H7 (cell line): ENCODE measurements around the gene VPS72. TPM values are rescaled to one million over a fixed set of nuclear protein-coding genes. Genes with fewer than 3 reads are reported as not detected.
"Not testable (repeated sequence)": the region's sequence is repeated elsewhere in the genome, so short reads cannot be mapped to it uniquely, and the experiment has no call there.

ENCODE experiments used
- DNase-seq: peaks from one replicate; pipeline ENCODE4 v3.0.0; 2012
- H3K27me3 ChIP-seq: 2 replicates; pipeline ENCODE4 v1.6.0; 2011; ENCODE audit warnings: mild to moderate bottlenecking, low read length; ENCODE audit not compliant: control insufficient read depth, insufficient read depth
- H3K36me3 ChIP-seq: replicated peaks from 2 replicates; pipeline ENCODE4 v1.5.1; 2011; ENCODE audit warnings: low read length; ENCODE audit not compliant: control insufficient read depth, insufficient read depth
- H3K4me3 ChIP-seq: 2 replicates; pipeline ENCODE4 v1.5.1; 2011; ENCODE audit warnings: low read depth, mild to moderate bottlenecking, control low read depth, low read length, moderate library complexity; ENCODE audit not compliant: insufficient read depth
- total RNA-seq: library from RNA; depleted of rRNA; stranded (reverse); fragments of >200 nt; shearing (Covaris generic); gene quantifications from 2 replicates; pipeline ENCODE4 v1.2.3, GENCODE V29; 2014

VPS72 gene
- total RNA-seq, 1 experiment from 2014 or later = 180 TPM

GRCh38 chr1:151196292-151196800 is 6.3 kb upstream of the VPS72 start:
- no peaks in the 10 kb centered on the region for H3K27me3 ChIP-seq
- DNase-seq = peak; percentile 66
- no peaks in the 10 kb centered on the region for H3K36me3 ChIP-seq
- H3K4me3 ChIP-seq = no peak overlapping the region

GRCh38 chr1:151194894-151195594 is 5.0 kb upstream of the VPS72 start:
- H3K4me3 ChIP-seq, DNase-seq, H3K36me3 ChIP-seq, H3K27me3 ChIP-seq: not testable (repeated sequence)

DNA sequence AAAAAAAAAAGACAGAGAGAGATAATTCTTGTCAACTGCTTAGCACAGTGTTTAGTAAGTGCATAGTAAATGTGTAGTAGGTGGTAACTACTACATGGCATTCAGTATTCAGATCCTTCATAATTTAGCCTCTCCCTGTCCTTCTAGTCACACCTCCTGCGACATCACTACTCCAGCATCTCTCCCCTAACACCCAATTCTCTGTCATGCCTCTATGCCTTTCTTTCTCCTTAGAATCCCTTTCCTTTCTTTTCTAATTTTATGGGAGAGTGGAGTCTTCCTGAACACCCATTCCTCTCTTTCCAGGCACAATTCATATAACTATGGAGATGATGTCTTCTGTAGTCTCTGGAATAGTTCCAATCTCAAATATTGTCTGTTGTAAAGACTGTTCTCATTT is 3.9 kb upstream of the VPS72 start:
- Histone ChIP-seq H3K36me3 (no peaks in the 10 kb centered on the region), H3K27me3 (no peaks in the 10 kb centered on the region), H3K4me3 (no peak overlapping the region)
- no peak for DNase-seq

DNA sequence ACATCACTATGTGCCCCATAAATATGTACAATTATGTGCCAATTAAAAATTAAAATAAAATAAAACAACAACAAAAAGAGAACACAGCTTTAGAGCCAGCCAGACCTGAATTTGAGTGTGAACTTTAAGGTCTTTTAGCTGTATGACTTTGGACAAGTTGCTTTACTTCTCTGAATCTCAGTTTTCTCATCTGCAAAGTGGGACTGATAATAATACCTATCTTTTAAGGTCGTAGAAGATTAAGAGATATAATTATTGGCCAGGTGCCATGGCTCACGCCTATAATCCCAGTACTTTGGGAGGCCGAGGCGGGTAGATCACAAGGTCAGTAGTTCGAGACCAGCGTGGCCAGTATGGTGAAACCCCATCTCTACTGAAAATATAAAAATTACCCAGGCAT is 3.3 kb upstream of the VPS72 start:
- DNase-seq = no peak
- no peaks in the 10 kb centered on the region for H3K36me3 ChIP-seq
- no peaks in the 10 kb centered on the region for H3K27me3 ChIP-seq
- H3K4me3 ChIP-seq = no peak overlapping the region

DNA sequence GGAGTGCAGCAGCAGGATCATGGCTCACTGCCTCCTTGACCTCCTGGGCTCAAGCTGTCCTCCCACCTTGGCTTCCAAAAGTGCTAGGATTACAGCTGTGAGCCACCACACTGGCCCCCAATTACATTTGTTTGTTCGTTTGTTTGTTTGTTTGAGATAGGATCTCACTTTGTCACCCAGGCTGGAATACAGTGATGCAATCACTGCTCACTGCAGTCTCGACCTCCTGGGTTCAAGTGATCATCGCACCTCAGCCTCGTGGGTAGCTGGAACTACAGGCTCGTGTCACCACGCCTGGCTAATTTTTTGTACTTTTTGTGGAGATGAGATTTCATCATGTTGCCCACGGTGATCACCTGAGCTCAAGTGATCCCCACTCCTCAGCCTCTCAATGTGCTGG is 2.0 kb upstream of the VPS72 start:
- H3K4me3 ChIP-seq = no peak overlapping the region
- no peak for DNase-seq
- no peaks in the 10 kb centered on the region for H3K36me3 ChIP-seq
- H3K27me3 ChIP-seq = no peaks in the 10 kb centered on the region

DNA sequence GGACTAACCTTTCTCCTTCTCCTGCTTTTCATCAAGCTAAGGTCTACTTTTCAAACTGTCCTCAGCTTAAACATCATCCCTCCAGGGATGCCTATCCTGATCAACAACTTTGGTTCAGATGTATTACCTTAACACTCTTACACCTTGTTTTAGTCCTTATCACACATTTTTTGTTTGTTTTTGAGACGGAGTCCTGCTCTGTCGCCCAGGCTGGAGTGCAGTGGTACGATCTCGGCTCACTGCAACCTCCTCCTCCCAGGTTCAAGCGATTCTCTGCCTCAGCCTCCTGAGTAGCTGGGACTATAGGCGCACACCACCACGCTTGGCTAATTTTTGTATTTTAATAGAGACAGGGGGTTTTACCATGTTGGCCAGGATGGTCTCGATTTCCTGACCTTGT is 1.3 kb downstream of the VPS72 start:
- not testable (repeated sequence) for DNase-seq, H3K4me3 ChIP-seq, H3K27me3 ChIP-seq
- H3K36me3 ChIP-seq = peaks cover 12% of the 10 kb centered on the region

DNA sequence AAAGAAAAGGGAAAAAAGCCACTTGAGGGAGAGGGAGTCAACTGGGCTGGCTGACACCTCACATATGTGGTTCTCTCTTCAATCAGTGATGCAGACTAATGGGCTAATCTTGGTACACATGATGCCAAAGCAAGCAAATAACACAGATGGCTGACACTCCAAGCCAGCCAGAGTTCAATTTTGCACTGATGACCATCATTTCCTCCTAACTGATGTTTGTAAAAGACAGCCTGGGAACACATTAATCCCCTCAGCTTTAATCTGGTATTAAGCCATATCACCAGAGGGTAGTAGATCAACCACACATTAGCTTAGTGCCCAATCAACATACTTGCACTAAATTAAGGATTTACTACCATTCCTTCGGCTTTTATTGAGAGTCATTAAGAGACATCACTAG is 2.8 kb downstream of the VPS72 start:
- Histone ChIP-seq H3K4me3 (no peak overlapping the region), H3K27me3 (no peaks in the 10 kb centered on the region), H3K36me3 (peaks cover 17% of the 10 kb centered on the region)
- DNase-seq = no peak

DNA sequence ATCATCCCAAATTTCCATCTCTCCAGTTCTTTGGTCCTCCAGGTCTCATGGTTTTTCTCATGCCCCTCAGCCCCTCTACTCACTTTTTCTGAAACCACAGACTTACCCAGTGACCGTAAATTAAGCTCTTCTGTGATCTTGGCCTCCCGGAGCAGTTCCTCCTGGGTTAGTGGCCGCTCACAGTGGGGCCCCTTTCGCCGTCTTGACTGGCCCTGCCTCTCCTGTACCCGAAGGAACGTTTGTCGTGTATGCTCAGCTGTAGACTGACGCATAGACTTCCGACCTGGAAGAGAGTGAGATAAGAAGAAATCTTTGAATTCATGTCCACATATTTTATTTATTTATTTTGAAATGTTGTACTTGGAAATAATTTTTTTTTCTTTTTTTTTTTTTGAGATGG is 5.8 kb downstream of the VPS72 start:
- no peak overlapping the region for H3K4me3 ChIP-seq
- no peaks in the 10 kb centered on the region for H3K27me3 ChIP-seq
- DNase-seq = no peak
- H3K36me3 ChIP-seq = peaks cover 26% of the 10 kb centered on the region

DNA sequence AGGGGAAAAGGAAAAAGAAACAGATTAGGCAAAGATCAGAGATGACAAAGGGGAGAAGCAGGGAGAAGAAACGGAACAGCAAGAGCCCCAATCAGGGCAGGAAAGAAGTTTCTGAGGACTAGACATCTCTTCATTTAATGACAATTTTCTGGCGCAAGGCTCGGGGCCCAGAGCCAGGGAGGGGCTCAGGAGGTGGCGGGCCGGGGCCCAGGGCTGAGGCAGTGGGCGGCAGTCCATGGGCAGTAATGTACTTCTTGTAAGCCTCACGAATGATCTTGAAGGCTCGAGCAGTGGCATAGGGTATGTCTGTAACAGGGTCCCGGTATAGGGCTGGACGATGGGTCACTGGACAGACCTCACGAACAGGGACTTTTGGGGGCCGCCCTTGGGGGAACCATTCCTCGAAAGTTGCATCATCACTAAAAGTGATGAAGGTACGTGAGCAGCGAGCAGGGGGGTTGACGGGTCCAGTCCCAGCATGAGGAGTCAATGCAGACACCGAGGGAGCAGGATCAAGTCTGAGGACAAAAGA is 13.4 kb downstream of the VPS72 start:
- Histone ChIP-seq H3K27me3 (no peaks in the 10 kb centered on the region), H3K4me3 (no peak overlapping the region), H3K36me3 (peaks cover 17% of the 10 kb centered on the region)
- DNase-seq = no peak

DNA sequence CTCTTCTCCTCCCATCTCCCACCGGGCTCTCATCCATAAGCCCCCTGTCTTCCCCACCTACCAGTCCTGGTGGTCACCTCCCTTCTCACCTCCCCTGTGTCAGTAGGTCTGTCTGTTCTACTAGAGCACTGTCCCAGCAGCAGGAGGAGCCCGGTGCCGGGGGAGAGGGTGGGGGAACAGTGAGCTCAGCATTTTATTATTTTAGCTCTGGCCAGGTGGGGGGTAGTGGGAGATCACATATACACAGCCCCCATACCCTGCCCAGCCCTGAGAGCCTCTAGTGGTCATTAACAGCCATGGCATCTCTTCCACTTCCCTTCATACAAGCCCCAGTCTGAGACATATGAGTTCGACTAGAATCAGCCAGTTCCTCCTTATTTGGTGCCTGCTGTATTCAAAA is 14.1 kb downstream of the VPS72 start, which contains the start of gene TMOD4:
Gene TMOD4 (minus strand): TSS at position 119 of the 400 bp plus-strand sequence. CDS start 1,106 bp downstream, outside the sequence.
- H3K36me3 ChIP-seq = peaks cover 14% of the 10 kb centered on the region
- peak; percentile 79 for DNase-seq
- no peaks in the 10 kb centered on the region for H3K27me3 ChIP-seq
- no peak within 1 kb of the TSS for H3K4me3 ChIP-seq

DNA sequence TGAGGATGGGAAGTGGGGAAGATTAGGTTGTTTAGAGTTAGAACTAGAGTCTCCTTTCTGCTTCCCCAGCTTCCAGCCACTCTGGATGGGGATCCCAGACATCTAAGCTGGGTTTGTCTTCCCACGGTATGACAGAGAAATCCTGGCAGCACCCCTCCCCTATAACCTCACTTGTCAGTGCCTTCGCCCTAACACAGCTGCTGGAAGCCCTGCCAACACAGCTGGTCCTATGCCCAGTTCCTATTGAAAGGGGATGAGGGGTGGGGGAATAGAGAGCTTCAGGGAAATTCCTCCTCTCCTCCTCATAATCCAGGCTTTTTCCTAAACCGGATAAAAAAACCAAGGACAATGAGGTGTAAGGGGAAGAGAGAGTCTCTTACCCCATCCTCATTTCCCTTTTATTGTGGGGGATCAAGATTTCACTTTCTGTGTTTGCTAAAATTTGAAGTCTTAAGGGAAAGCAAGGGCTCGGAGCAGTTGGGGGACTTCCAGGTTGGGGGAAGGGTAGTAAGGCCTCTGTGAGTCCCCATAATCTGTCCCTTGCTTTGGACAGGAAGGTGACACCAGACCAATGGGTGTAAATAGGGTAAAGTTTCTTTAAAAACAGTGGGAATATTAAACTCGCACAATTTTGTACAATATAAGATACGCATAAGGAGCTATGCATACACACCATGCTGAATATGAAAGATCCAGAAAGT is 14.8 kb downstream of the VPS72 start:
- Histone ChIP-seq H3K27me3 (no peaks in the 10 kb centered on the region), H3K4me3 (no peak overlapping the region), H3K36me3 (peaks cover 11% of the 10 kb centered on the region)
- no peak for DNase-seq

DNA sequence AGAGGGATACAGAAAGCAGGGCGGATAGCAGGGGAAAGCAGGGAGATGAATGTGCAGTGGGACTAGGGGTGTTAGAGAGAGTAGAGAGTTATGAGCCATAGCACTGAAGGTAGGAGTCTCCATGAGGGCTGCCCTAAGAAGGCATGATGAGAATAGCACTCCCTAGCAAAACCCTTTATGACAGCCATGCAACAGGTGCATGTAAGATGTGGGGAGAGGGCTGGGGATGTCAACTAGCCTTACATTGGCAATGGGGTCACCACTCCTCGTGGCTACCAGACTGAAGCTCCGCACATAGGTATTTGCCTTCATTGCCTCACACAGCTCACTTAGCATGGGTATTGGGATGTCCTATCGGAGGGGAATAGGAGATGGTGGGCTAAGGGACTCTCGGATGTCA is 18.8 kb downstream of the VPS72 start:
- Histone ChIP-seq H3K4me3 (no peak overlapping the region), H3K27me3 (no peaks in the 10 kb centered on the region), H3K36me3 (peaks cover 4% of the 10 kb centered on the region)
- DNase-seq = no peak

DNA sequence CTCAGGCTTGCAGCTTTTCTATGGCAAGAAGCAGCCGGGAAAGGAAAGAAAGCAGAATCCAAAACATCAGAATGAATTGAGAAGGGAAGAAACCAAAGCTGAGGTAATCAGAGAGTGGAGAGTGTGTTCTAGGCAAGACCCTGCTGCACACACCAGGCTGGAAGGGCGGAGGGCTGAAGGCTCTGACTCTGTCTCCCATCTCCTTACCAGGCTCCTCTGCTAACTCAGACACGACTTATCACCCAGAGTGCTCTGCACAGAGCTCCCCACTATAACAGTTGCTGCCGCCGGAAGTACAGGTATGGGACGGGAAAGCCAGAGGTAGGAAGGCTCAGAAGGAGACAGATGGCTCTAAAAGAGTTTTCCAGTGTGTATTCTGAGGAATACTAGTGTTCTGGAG is 22.9 kb downstream of the VPS72 start:
- no peak overlapping the region for H3K4me3 ChIP-seq
- no peaks in the 10 kb centered on the region for H3K27me3 ChIP-seq
- no peak for DNase-seq
- peaks cover 4% of the 10 kb centered on the region for H3K36me3 ChIP-seq

- Histone ChIP-seq H3K27me3 (no peaks in the 10 kb centered on the region), H3K4me3 (peak overlapping the region; percentile 62), H3K36me3 (peaks cover 7% of the 10 kb centered on the region)
- no peak for DNase-seq
These were observed 23.5 kb downstream of the VPS72 start for GRCh38 chr1:151166505-151166956.
